GM19372 (cell line): ENCODE data around the gene ANKRD55.
"Not testable (repeated sequence)": the region's sequence is repeated elsewhere in the genome, so short reads cannot be mapped to it uniquely, and the experiment has no call there.

ENCODE experiments used
- ATAC-seq: cut with Tn5 transposase; IDR thresholded peaks from one replicate; pipeline ENCODE4 v1.9.1; 2021; ENCODE audit warnings: mild to moderate bottlenecking, low read depth, moderate library complexity; ENCODE audit not compliant: unreplicated experiment

ANKRD55 gene

DNA sequence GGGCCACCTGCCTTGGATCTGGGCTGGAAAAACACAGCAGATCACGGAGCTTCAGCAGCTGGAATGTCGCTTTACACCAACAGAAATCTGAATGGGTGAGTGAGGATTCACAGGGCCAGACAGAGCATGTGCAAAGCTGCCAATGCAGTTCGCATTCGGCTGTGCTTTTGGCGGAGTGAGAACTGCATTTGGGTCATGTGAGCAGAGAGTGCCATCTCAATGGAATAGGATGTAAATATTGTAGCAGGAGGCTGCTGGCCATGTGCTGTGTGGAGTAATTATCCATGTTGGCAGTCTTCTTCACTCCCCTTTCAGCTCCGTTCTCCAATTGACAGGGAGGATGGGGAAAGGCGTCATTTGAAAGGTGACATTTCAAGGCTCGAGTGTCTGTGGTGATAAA is at the start of gene ANKRD55:
Gene ANKRD55, minus strand, starts transcription at position 101 of the 400 bp plus-strand sequence. CDS start 417 bp downstream, outside the sequence.
- ATAC-seq, result no peak

DNA sequence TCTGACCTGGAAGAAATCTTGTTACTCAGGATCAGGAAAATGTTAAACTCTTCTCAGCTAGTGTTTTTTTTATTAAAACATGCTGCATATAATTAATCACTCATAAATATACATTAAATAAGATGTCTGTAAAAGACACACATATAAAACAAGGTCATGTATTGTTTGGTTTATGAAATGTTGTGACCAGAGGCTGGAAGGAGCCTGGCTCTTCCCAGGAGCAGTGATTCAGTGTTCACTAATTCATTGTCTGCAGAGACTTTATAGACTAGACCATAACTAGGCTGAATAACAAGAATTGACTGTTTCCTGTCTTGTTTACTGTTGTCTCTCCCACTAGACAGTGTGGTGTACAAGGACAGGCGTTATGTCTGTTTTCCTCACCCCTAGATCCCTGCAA is 49.1 kb upstream of the ANKRD55 start:
- no peak for ATAC-seq

DNA sequence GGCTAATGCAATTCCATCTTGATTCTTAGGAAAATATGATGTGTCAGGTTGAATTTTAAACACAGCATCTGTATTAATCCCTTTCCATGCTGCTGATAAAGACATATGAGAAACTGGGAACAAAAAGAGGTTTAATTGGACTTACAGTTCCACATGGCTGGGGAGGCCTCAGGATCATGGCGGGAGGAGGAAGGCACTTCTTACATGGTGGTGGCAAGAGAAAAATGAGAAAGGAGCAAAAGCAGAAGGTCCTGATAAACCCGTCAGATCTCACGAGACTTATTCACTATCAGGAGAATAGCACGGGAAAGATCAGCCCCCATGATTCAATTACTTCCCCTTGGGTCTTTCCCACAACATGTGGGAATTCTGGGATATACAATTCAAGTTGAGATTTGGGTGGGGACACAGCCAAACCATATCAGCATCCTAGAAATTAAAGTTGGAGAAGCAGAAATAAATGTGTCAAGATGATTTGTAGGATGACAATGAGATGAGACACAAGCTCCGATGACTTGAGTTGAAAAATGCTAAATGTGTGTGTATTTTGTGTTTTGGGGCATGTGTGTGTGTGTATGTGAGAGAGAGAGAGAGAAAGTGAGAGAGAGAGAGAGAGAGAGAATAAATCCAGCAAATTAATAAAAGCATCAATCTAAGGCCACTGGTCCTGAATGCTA is 48.5 kb upstream of the ANKRD55 start:
- no peak for ATAC-seq

DNA sequence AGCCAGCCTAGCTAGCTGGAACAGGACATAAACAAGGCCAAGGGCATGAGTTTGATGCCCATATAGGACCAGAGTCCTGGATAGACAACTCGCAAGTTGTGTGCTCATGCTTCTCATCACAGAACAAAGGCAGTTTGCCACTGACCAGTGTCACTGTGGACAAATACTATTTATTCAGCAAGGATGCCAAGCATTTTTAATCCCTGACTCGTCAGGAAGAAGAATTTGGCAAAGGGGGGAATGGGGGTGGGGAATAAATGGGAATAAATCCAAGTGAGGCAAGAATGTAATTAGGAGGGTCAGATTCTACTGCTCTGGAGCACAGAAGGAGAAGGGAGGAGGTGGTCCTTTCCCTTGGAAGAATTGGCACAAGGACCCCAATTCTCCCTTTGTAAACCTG is 46.8 kb upstream of the ANKRD55 start:
- no peak for ATAC-seq

DNA sequence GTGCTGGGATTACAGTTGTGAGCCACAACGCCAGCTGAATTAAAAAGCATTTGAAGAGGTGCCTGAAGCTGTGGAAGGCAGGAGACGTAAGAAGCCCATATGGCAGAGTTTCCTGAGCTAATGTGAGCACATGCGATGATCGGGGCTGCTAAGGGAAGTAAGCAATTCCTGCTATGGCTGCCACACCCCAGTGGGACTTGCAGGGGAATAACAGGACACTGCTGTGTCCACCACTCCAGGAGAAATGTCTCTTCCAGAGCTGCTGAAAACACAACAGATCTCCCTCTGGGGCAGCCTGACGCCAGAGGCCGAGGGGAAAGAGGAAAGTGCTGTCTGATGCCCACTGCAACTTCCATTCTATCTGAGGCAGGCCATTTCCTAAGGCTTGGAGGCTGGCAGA is 46.2 kb upstream of the ANKRD55 start:
- ATAC-seq, result no peak

DNA sequence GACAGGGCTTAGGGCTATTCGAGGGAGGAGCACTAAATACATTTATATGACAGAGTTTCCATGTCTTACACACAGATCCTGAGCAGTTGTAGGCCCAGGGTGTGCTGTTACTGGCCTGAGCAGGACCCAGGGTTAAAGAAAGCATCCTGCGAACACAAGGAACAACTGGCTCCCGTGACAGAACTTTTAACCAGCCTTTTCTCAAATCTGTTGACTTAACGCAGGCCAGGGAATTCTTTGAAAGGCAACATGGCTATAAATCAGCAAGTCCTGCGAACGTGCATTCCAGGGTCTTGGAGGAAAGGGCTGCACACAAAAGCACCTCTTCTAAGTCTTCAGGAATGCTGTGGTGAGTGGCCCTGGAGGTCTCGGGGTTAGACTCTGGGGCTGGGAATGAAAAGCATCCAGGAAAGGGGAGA is 45.2 kb upstream of the ANKRD55 start:
- no peak for ATAC-seq

DNA sequence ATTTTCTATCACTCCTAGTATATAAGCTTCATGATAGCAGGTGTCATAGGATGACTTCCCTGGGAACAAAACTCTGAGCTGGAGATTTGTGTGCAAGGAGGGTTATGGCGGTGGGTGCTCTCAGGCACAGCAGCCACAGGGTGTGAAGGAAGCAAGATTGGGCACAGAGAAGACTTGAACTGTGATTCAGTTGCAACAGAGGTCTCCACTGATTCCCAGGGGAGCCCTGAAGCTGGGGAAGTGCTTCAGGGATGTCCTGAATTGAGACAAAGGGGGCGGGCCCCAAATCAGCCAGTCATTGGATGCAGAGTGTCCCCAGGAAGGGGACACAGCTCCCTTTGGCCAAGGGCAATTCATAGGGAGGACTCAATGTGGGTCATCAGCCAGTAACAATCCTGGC is 44.4 kb upstream of the ANKRD55 start:
- ATAC-seq, result no peak

DNA sequence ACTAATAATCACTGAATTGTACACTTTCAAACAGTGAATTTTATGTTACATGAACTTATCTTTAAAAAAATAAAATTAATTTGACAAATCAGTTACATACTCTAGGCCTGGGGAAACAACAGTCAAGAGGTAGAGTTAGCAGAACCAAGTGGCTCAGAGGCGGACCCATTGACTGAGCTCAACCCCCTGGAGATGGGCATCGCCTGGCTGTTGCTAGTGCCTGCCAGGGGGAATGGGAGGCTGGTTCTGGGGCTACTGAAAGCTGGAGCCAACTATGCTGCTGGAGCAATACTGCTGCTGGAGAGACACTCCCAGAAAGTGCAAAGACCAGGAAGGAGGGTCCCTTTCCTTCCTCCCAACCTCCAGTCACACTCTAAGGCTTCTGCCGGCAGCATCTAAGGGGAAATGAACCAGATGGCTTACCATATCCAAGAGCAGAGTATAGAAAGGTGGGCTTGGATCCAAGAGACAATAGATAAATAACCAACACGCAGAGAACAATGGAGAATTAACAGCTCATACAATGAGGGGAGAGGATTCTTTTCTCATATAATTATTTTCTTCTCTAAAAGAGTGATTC is 40.3 kb upstream of the ANKRD55 start:
- no peak for ATAC-seq

DNA sequence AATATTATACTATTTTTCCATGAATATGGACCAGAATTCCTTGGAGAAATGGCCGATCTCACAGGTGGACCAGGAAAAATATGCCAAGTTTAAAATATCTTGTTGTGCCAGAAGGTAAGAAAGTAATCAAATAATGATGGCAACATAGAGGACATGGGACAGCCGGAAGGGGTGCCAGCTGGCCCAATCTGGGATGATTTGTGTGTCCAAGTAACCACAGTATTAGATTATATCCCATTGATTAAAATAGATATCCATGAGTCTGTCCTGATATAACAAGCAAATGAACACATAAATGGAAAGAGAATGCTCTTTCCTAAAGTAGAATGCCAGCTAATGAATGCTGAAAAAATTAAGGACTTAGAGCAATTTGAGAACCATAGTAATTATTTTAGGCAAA is 39.6 kb upstream of the ANKRD55 start:
- no peak for ATAC-seq

- ATAC-seq, result peak; percentile 85
These were observed 37.6 kb upstream of the ANKRD55 start for GRCh38 chr5:56270568-56271392.

- ATAC-seq, result peak; percentile 21
These were observed 36.9 kb upstream of the ANKRD55 start for GRCh38 chr5:56270058-56270457.

DNA sequence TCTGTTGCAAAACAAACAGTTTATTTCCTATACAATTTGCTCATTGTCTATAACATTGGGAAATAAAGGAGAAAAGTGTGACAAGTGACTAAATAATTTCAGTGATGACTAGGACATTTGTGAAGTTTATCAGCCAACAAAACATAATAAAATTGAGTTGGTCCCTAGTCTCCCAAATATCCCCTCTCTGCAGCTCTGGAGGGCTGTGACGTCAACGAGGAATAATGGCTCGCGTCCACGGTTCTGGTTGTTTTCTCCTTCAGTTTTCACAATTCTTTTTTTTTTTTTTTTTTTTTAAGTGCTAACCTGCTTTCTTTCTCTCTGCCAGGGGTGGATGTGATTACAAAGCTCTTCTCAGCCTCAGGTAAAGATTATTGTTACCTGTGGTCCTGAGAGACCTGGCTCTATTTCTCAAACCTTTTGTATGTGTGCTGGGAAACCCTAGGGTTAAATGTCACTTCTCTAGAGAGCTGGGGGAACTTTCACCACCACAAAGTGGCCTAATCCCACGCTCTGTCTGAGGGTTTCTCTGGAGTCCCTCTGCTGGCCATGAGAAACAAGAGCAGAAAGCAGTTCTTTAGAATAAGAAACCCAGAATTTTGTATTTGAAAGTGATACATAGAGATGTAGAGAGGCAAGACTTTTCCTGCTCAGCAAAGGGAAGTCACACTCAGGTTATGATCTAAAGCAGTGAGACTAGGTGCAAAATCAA is 36.2 kb upstream of the ANKRD55 start:
- no peak for ATAC-seq

DNA sequence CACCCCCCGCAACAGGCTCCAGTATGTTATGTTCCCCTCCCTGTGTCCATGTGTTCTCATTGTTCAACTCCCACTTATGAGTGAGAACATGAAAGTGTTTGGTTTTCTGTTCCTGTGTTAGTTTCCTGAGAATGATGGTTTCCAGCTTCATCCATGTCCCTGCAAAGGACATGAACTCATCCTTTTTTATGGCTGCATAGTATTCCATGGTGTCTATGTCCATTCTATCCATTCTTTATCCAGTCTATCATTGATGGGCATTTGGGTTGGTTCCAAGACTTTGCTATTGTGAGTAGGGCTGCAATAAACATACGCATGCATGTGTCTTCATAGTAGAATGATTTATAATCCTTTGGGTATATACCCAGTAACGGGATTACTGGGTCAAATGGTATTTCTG is 35.6 kb upstream of the ANKRD55 start:
- ATAC-seq, result not testable (repeated sequence)

DNA sequence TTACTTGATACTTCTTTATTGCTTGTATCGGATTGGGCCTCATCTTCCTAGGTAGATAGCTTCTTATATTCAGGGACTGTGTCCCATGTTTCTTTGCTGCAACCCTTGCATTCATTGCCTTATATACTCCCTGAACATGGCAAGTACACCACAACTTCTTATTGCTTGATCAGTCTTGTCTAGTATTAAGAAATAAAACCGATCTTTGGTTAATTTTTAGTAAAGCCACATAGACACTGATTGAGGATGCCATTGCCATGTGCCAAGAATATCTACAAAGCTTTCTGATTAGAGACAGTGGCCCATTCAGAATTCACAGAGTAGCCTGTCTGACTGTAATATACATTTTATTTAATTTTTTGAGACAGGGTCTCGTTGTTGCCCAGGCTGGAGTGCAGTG is 34.7 kb upstream of the ANKRD55 start:
- no peak for ATAC-seq

GRCh38 chr5:56264417-56265025 is 31.4 kb upstream of the ANKRD55 start:
- ATAC-seq, result no peak

DNA sequence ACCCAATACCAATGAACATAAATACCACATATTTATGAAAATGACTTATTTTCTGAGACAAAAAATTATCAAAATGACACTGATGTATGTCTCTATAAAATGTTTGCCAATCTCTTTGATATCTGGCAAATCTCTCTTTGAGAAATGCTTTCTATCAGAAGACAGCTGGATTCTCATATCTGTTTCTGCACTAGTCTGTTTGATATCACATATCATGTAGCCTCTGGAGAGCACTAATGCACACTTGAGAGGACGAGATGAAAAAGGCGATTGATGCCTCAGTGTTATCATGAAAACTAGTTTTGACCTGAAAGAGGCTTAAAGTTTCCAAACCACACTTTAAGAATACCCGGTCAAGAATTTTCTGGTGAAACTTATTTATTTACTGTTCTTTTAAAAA is 29.1 kb upstream of the ANKRD55 start:
- no peak for ATAC-seq

- ATAC-seq, result no peak
These were observed 25.9 kb upstream of the ANKRD55 start for GRCh38 chr5:56259002-56259511.

- ATAC-seq, result not testable (repeated sequence)
These were observed 24.8 kb upstream of the ANKRD55 start for GRCh38 chr5:56257763-56258529.

GRCh38 chr5:56257010-56257409 is 23.9 kb upstream of the ANKRD55 start:
- no peak for ATAC-seq

DNA sequence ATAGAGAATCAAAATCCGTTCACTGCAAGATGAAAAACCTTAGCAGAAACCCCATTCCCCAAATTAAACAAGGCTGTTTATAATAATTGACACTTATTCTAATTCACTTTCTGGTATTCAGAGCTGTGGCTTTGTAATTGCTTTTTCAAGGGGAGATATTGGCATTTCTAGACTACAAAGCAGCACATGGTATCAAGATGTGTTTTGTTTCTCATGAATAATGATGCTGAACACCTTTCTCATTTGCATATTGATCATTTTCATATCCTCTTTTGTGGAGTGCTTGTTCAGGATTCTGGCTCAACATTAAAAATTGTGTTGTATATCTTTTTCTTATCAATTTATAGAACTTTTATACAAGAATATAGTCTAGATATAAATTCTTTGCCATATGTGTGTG is 22.4 kb upstream of the ANKRD55 start:
- no peak for ATAC-seq
